ENCODE results near the gene CCND1.

- TF ChIP-seq POLR2A (IDR thresholded peaks at IDR 0.05) (no peak), POLR2AphosphoS5 (IDR thresholded peaks at IDR 0.05) (no peak), EP300 (IDR thresholded peaks at IDR 0.05) (no peak)
Observed at GRCh38 chr11:69650081-69650831, 9.3 kb downstream of the CCND1 start.
